Dendritic cell treated with granulocyte-macrophage colony-stimulating factor and Interleukin-4, amounts not matched to agents 40 ng/mL and 50 ng/mL, for 4 days (primary cell): Measurements from ENCODE around the gene MAPK9.

ENCODE experiments used
- H3K27ac Mint-ChIP-seq: one replicate; pipeline ENCODE4 v1.8.0; 2022; ENCODE audit warnings: mild to moderate bottlenecking, mixed read lengths
- H3K27me3 Mint-ChIP-seq: one replicate; pipeline ENCODE4 v1.8.0; 2022; ENCODE audit warnings: mild to moderate bottlenecking, mixed read lengths
- H3K36me3 Mint-ChIP-seq: one replicate; pipeline ENCODE4 v1.8.0; 2022; ENCODE audit warnings: low read depth, mixed read lengths
- H3K4me1 Mint-ChIP-seq: one replicate; pipeline ENCODE4 v1.8.0; 2022; ENCODE audit warnings: low read depth, mixed read lengths
- H3K4me3 Mint-ChIP-seq: one replicate; pipeline ENCODE4 v1.8.0; 2022; ENCODE audit warnings: mild to moderate bottlenecking, moderate library complexity, mixed read lengths
- H3K9me3 Mint-ChIP-seq: one replicate; pipeline ENCODE4 v1.8.0; 2022; ENCODE audit warnings: mixed read lengths
- intact Hi-C: fragments of 100-400 bp; cut with micrococcal nuclease; formaldehyde crosslinking; loops from one replicate; pipeline ENCODE4 v1.15.0; 2022

Gene MAPK9

GRCh38 chr5:180259260-180259611 is 32.6 kb downstream of the MAPK9 start:
- H3K27ac Mint-ChIP-seq, result no peak overlapping the region
- no peak overlapping the region for H3K4me3 Mint-ChIP-seq
- H3K27me3 Mint-ChIP-seq, result no peaks in the 10 kb centered on the region
- no peaks in the 10 kb centered on the region for H3K4me1 Mint-ChIP-seq
- intact Hi-C loops, result loop anchor here (10.0 kb wide), 1 partner anchor 1544 kb away; no protein-coding TSS in a partner anchor
- peaks cover 98% of the 10 kb centered on the region for H3K36me3 Mint-ChIP-seq
- H3K9me3 Mint-ChIP-seq, result peaks cover 79% of the 10 kb centered on the region

GRCh38 chr5:180253036-180253824 is 38.7 kb downstream of the MAPK9 start:
- H3K36me3 Mint-ChIP-seq, result peaks cover 100% of the 10 kb centered on the region
- intact Hi-C loops, result loop anchor here (10.0 kb wide), 1 partner anchor 1538 kb away; no protein-coding TSS in a partner anchor
- H3K4me1 Mint-ChIP-seq, result no peaks in the 10 kb centered on the region
- no peak overlapping the region for H3K4me3 Mint-ChIP-seq
- no peaks in the 10 kb centered on the region for H3K27me3 Mint-ChIP-seq
- H3K9me3 Mint-ChIP-seq, result peaks cover 100% of the 10 kb centered on the region
- no peak overlapping the region for H3K27ac Mint-ChIP-seq

- no peak overlapping the region for H3K27ac Mint-ChIP-seq
- no peaks in the 10 kb centered on the region for H3K27me3 Mint-ChIP-seq
- intact Hi-C loops, result loop anchor here (10.0 kb wide), 1 partner anchor 1537 kb away; no protein-coding TSS in a partner anchor
- no peaks in the 10 kb centered on the region for H3K4me1 Mint-ChIP-seq
- no peak overlapping the region for H3K4me3 Mint-ChIP-seq
- peaks cover 100% of the 10 kb centered on the region for H3K9me3 Mint-ChIP-seq
- peaks cover 100% of the 10 kb centered on the region for H3K36me3 Mint-ChIP-seq
Observed at GRCh38 chr5:180251887-180252286, 40.0 kb downstream of the MAPK9 start.

- H3K4me1 Mint-ChIP-seq, result no peaks in the 10 kb centered on the region
- intact Hi-C loops, result loop anchor here (10.0 kb wide), 1 partner anchor 1536 kb away; no protein-coding TSS in a partner anchor
- H3K27me3 Mint-ChIP-seq, result no peaks in the 10 kb centered on the region
- H3K9me3 Mint-ChIP-seq, result peaks cover 100% of the 10 kb centered on the region
- H3K27ac Mint-ChIP-seq, result no peak overlapping the region
- H3K4me3 Mint-ChIP-seq, result no peak overlapping the region
- peaks cover 100% of the 10 kb centered on the region for H3K36me3 Mint-ChIP-seq
Observed at GRCh38 chr5:180251141-180251540, 40.7 kb downstream of the MAPK9 start.

- Mint-ChIP-seq H3K27me3 (no peaks in the 10 kb centered on the region), H3K27ac (no peak overlapping the region), H3K4me1 (no peaks in the 10 kb centered on the region), H3K9me3 (peaks cover 96% of the 10 kb centered on the region), H3K4me3 (no peak overlapping the region), H3K36me3 (peaks cover 97% of the 10 kb centered on the region)
- intact Hi-C loops, result loop anchor here (10.0 kb wide), 1 partner anchor 1536 kb away; no protein-coding TSS in a partner anchor
Observed at GRCh38 chr5:180250329-180250728, 41.6 kb downstream of the MAPK9 start.

- no peak overlapping the region for H3K27ac Mint-ChIP-seq
- H3K27me3 Mint-ChIP-seq, result no peaks in the 10 kb centered on the region
- H3K4me3 Mint-ChIP-seq, result no peak overlapping the region
- peaks cover 54% of the 10 kb centered on the region for H3K9me3 Mint-ChIP-seq
- intact Hi-C loops, result no loop called here
- peaks cover 97% of the 10 kb centered on the region for H3K36me3 Mint-ChIP-seq
- no peaks in the 10 kb centered on the region for H3K4me1 Mint-ChIP-seq
Observed at GRCh38 chr5:180241600-180241999, 50.3 kb downstream of the MAPK9 start.

- H3K4me3 Mint-ChIP-seq, result no peak overlapping the region
- H3K36me3 Mint-ChIP-seq, result peaks cover 100% of the 10 kb centered on the region
- H3K4me1 Mint-ChIP-seq, result no peaks in the 10 kb centered on the region
- no peak overlapping the region for H3K27ac Mint-ChIP-seq
- no peaks in the 10 kb centered on the region for H3K27me3 Mint-ChIP-seq
- H3K9me3 Mint-ChIP-seq, result peaks cover 36% of the 10 kb centered on the region
- intact Hi-C loops, result no loop called here
Observed at GRCh38 chr5:180238631-180239030, 53.3 kb downstream of the MAPK9 start.

GRCh38 chr5:180235846-180236245 is 56.0 kb downstream of the MAPK9 start:
- no peak overlapping the region for H3K27ac Mint-ChIP-seq
- H3K36me3 Mint-ChIP-seq, result peaks cover 99% of the 10 kb centered on the region
- peaks cover 24% of the 10 kb centered on the region for H3K9me3 Mint-ChIP-seq
- intact Hi-C loops, result no loop called here
- no peaks in the 10 kb centered on the region for H3K27me3 Mint-ChIP-seq
- H3K4me1 Mint-ChIP-seq, result no peaks in the 10 kb centered on the region
- H3K4me3 Mint-ChIP-seq, result no peak overlapping the region

- peaks cover 23% of the 10 kb centered on the region for H3K9me3 Mint-ChIP-seq
- intact Hi-C loops, result no loop called here
- H3K4me3 Mint-ChIP-seq, result no peak overlapping the region
- no peaks in the 10 kb centered on the region for H3K4me1 Mint-ChIP-seq
- no peaks in the 10 kb centered on the region for H3K27me3 Mint-ChIP-seq
- peaks cover 93% of the 10 kb centered on the region for H3K36me3 Mint-ChIP-seq
- H3K27ac Mint-ChIP-seq, result no peak overlapping the region
Observed at GRCh38 chr5:180235077-180235476, 56.8 kb downstream of the MAPK9 start.

- H3K27ac Mint-ChIP-seq, result no peak overlapping the region
- H3K36me3 Mint-ChIP-seq, result peaks cover 91% of the 10 kb centered on the region
- H3K27me3 Mint-ChIP-seq, result no peaks in the 10 kb centered on the region
Observed at GRCh38 chr5:180234271-180234670, 57.6 kb downstream of the MAPK9 start.

GRCh38 chr5:180233729-180234128 is 58.2 kb downstream of the MAPK9 start:
- no peak overlapping the region for H3K27ac Mint-ChIP-seq
- no peak overlapping the region for H3K4me3 Mint-ChIP-seq
- intact Hi-C loops, result no loop called here
- no peaks in the 10 kb centered on the region for H3K27me3 Mint-ChIP-seq
- peaks cover 36% of the 10 kb centered on the region for H3K9me3 Mint-ChIP-seq
- peaks cover 86% of the 10 kb centered on the region for H3K36me3 Mint-ChIP-seq
- no peaks in the 10 kb centered on the region for H3K4me1 Mint-ChIP-seq

More at GRCh38 chr5:180234271-180234670, 57.6 kb downstream of the MAPK9 start:
- Mint-ChIP-seq H3K4me3 (no peak overlapping the region), H3K9me3 (peaks cover 31% of the 10 kb centered on the region), H3K4me1 (no peaks in the 10 kb centered on the region)
- intact Hi-C loops, result no loop called here

GRCh38 chr5:180230017-180230416 is 61.9 kb downstream of the MAPK9 start:
- Mint-ChIP-seq H3K36me3 (peaks cover 49% of the 10 kb centered on the region), H3K27ac (no peak overlapping the region)

GRCh38 chr5:180222056-180222455 is 69.8 kb downstream of the MAPK9 start:
- Mint-ChIP-seq H3K27me3 (no peaks in the 10 kb centered on the region), H3K36me3 (no peaks in the 10 kb centered on the region), H3K27ac (no peak overlapping the region), H3K9me3 (peaks cover 80% of the 10 kb centered on the region), H3K4me3 (no peak overlapping the region), H3K4me1 (no peaks in the 10 kb centered on the region)
- intact Hi-C loops, result no loop called here

More at GRCh38 chr5:180230017-180230416, 61.9 kb downstream of the MAPK9 start:
- H3K4me1 Mint-ChIP-seq, result no peaks in the 10 kb centered on the region
- H3K4me3 Mint-ChIP-seq, result no peak overlapping the region
- H3K9me3 Mint-ChIP-seq, result peaks cover 68% of the 10 kb centered on the region
- H3K27me3 Mint-ChIP-seq, result no peaks in the 10 kb centered on the region
- intact Hi-C loops, result no loop called here

GRCh38 chr5:180217797-180218196 is 74.1 kb downstream of the MAPK9 start:
- Mint-ChIP-seq H3K27me3 (peaks cover 8% of the 10 kb centered on the region), H3K4me1 (peaks cover 2% of the 10 kb centered on the region), H3K36me3 (no peaks in the 10 kb centered on the region), H3K4me3 (no peak overlapping the region), H3K27ac (no peak overlapping the region), H3K9me3 (peaks cover 55% of the 10 kb centered on the region)
- intact Hi-C loops, result no loop called here
